A549 (cell line): ENCODE data around the gene CRACR2B.

ENCODE experiments used
- CHD4 ChIP-seq: fragments of 200-600 bp; sonication (generic); IDR thresholded peaks from 2 replicates; pipeline ENCODE4 v1.6.1; 2016; ENCODE audit warnings: antibody characterized with exemption, mild to moderate bottlenecking, borderline replicate concordance
- CTCF ChIP-seq: fragments of >200 bp; sonication (Bioruptor Twin); formaldehyde crosslinking; IDR thresholded peaks from 3 replicates; pipeline ENCODE4 v1.5.1; 2016

- no peak for TF ChIP-seq CHD4
- no peak for TF ChIP-seq CTCF
Observed at GRCh38 chr11:846496-847098, 18.9 kb downstream of the CRACR2B start.
